Vagina (tissue), 2 donors: ENCODE results near the gene WNT9A. TPM values are rescaled to one million over a fixed set of nuclear protein-coding genes. Genes with fewer than 3 reads are reported as not detected.

Experiments
- DNase-seq, 2 donors: peaks; one replicate each; pipeline ENCODE4 v3.0.0-alpha.2; 2017; ENCODE audit errors: extremely low spot score in 2 of 2
- H3K27ac ChIP-seq: fragments of 200-600 bp; sonication (generic); one replicate; pipeline ENCODE4 v1.5.1; 2019
- H3K27me3 ChIP-seq: fragments of 200-600 bp; sonication (generic); one replicate; pipeline ENCODE4 v1.5.1; 2019
- H3K36me3 ChIP-seq, 2 donors: fragments of 200-600 bp; sonication (generic); one replicate each; pipeline ENCODE4 v1.5.1; 2017 to 2019
- H3K4me1 ChIP-seq: fragments of 200-600 bp; sonication (generic); one replicate; pipeline ENCODE4 v1.5.1; 2019
- H3K4me3 ChIP-seq, 2 donors: fragments of 200-600 bp; sonication (generic); 1 replicate in 1 of 2; 2 replicates in 1 of 2; pipeline ENCODE4 v1.5.1; 2016 to 2019
- H3K9me3 ChIP-seq: fragments of 200-600 bp; sonication (generic); one replicate; pipeline ENCODE4 v1.5.1; 2019
- POLR2A ChIP-seq, 2 donors: fragments of 450-650 bp; IDR thresholded peaks; one replicate each; pipeline ENCODE4 v1.6.1; 2017; ENCODE audit warnings: antibody characterized with exemption in 2 of 2, mild to moderate bottlenecking in 2 of 2, moderate library complexity in 2 of 2
- POLR2AphosphoS5 ChIP-seq, 2 donors: sonication (generic); formaldehyde crosslinking; IDR thresholded peaks; one replicate each; pipeline ENCODE4 v1.9.0; 2017; ENCODE audit warnings: antibody characterized with exemption in 2 of 2, mild to moderate bottlenecking in 2 of 2, low read depth in 1 of 2; ENCODE audit not compliant: insufficient read depth in 1 of 2
- intact Hi-C: fragments of 100-400 bp; cut with DNase I; formaldehyde crosslinking; loops from one replicate; pipeline ENCODE4 v1.15.1; 2023
- total RNA-seq: library from RNA; depleted of rRNA; stranded (reverse); fragments of >200 nt; gene quantifications from one replicate; pipeline ENCODE4 v1.2.3, GENCODE V29; 2016
- TF ChIP-seq, protein P1 (sequence below), 3 experiments: fragments of 450-650 bp in 2 of 3; fragments of 200-600 bp in 1 of 3; sonication (generic) in 1 of 3; IDR thresholded peaks; one replicate each; pipeline ENCODE4 v1.5.1; 2017 to 2019; ENCODE audit warnings: antibody characterized with exemption in 3 of 3, mild to moderate bottlenecking in 2 of 3, moderate library complexity in 2 of 3

WNT9A gene
- total RNA-seq, 1 donor from 2014 or later, result 2.9 TPM

DNA sequence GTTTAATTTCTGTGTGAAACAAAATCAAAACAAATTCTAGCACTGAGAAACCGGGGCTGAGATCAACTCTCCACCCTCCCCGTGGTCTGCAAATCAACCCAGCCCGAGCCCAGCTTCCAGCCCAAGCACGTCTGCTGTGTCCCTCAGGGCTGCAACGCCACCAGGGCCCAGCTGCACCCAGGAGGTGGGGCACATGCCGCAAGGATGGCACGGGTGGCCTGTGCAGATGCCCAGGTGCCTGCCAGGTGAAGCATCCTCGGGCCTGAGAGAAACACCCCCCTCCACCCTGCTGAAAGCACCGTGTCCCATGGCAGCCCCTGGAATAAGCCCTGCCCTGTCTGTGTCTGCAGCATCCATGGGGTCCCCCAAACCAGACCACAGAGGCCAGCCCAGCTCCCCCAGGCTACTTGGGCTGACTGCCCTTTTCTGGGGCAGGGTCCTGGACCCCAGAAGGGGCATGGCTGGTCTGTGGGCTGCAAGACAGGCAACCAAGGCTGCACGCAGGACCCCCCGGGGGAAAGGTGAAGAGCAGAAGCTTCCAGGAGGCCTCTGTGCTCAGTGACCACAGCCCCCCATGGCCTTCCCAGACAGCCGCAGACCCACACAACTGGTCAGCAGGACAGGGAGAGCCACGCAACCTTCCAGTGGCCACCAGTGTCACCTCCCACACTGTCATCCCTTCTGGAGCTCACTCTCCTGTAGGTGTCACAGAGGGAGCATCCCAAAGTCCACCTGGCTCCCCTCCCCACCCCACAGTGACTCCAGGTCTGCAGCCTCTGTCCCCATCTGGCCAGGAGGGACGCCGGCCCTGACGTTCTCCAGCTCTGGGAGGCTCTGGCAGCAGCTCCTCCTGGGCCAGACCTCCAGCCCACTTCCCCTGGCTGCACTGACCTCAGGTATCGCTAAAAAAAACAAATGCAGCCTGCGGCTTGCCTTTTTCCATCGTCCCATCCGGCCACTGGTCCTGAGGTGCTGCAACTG, 7.7 kb downstream of the WNT9A start:
- Histone ChIP-seq H3K27me3 (no peaks in the 10 kb centered on the region), H3K9me3 (no peaks in the 10 kb centered on the region), H3K27ac (no peak overlapping the region), H3K36me3 (no peaks in the 10 kb centered on the region), H3K4me1 (peaks cover 8% of the 10 kb centered on the region), H3K4me3 (no peak overlapping the region)
- intact Hi-C loops, result no loop called here
- no peak for TF ChIP-seq POLR2A (IDR thresholded peaks at IDR 0.05)
- no peak for TF ChIP-seq POLR2AphosphoS5 (IDR thresholded peaks at IDR 0.05; ENCODE audit: insufficient read depth in 1 of 2, low read depth in 1 of 2)
- TF ChIP-seq, protein P1, sequence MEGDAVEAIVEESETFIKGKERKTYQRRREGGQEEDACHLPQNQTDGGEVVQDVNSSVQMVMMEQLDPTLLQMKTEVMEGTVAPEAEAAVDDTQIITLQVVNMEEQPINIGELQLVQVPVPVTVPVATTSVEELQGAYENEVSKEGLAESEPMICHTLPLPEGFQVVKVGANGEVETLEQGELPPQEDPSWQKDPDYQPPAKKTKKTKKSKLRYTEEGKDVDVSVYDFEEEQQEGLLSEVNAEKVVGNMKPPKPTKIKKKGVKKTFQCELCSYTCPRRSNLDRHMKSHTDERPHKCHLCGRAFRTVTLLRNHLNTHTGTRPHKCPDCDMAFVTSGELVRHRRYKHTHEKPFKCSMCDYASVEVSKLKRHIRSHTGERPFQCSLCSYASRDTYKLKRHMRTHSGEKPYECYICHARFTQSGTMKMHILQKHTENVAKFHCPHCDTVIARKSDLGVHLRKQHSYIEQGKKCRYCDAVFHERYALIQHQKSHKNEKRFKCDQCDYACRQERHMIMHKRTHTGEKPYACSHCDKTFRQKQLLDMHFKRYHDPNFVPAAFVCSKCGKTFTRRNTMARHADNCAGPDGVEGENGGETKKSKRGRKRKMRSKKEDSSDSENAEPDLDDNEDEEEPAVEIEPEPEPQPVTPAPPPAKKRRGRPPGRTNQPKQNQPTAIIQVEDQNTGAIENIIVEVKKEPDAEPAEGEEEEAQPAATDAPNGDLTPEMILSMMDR (IDR thresholded peaks at IDR 0.05), result no peak
- DNase-seq, result no peak

DNA sequence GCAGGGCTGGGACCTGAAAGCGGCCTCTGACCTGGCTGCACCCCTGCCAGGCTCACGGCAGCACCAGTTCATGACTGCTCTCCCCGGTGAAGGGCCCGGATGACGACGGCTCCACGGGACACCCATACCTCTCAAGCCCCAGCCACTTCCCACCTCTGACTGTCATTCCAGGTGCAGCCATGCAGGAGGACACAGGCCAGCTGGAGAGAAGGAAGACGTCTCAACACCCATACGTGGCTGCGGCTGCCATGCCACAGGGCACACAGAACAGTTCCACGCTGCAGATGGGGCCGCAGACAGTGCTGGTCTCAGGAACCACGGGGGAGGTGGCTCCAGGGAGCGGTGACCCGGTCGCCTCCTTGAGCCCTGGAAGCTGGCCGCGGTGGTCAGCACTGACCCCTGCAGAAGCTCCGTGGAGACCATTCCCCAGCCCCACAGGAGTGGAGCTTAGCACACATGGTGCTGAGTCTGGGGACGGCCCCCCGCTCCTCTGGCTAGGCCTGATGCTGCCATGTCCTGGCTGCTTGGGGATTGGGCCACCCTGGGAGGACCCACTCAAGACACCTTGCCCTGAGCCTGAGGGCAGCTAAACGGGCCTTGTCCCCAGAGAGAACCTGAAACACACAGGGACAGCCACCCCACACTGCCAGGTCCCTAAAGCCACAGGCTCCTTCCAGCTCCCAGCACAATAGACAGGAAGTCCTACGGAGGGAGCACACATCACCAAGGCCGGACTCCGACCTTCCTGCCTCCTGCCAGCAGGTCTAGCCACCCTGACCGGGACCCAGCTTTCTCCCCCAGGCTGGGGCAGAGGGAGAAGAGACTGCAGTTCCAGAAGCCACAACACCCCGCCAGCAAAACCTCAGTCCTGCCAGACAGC, 8.6 kb downstream of the WNT9A start:
- TF ChIP-seq, protein P1 (IDR thresholded peaks at IDR 0.05), result no peak
- Histone ChIP-seq H3K36me3 (no peaks in the 10 kb centered on the region), H3K27me3 (no peaks in the 10 kb centered on the region), H3K9me3 (no peaks in the 10 kb centered on the region), H3K27ac (no peak overlapping the region), H3K4me1 (no peaks in the 10 kb centered on the region), H3K4me3 (no peak overlapping the region)
- no peak for DNase-seq
- intact Hi-C loops, result no loop called here

DNA sequence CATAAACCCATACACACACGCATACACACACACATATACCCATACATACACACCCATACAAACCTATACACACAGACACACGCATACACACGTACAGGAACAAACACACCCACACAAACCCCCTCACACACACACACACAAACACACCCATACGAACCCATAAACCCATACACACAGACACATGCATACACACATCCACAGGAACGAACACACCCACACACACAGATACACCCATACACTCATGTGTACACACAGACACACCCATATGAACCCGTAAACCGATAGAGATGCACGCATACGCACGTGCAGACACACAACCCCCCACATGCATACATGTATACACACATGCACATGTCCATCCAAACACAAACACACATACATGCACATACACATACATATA, 9.5 kb downstream of the WNT9A start:
- H3K27me3 ChIP-seq, result no peaks in the 10 kb centered on the region
- DNase-seq, result no peak
- H3K4me1 ChIP-seq, result no peaks in the 10 kb centered on the region
- TF ChIP-seq POLR2AphosphoS5 (IDR thresholded peaks at IDR 0.05; ENCODE audit: insufficient read depth in 1 of 2, low read depth in 1 of 2), result no peak
- TF ChIP-seq, protein P1 (IDR thresholded peaks at IDR 0.05), result no peak
- no peak for TF ChIP-seq POLR2A (IDR thresholded peaks at IDR 0.05)
- H3K36me3 ChIP-seq, result no peaks in the 10 kb centered on the region
- intact Hi-C loops, result no loop called here
- no peaks in the 10 kb centered on the region for H3K9me3 ChIP-seq
- H3K27ac ChIP-seq, result no peak overlapping the region
- no peak overlapping the region for H3K4me3 ChIP-seq

DNA sequence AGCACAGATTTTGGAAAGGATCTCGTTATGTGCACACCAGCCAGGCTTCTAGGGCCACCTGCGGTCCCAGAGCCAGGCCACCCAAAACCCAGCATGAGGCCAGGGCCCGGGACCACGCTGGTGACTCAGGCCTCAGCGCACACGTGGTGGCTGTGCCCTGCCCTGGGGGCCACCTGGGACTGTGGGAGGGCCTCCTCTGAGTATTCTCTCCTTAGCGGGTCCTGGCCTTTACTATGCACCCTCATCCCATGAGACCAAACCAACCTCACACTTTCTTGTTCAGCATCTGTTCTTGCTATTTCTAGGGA, 9.9 kb downstream of the WNT9A start:
- H3K9me3 ChIP-seq, result no peaks in the 10 kb centered on the region
- no peak overlapping the region for H3K4me3 ChIP-seq
- DNase-seq, result no peak
- intact Hi-C loops, result no loop called here
- no peaks in the 10 kb centered on the region for H3K4me1 ChIP-seq
- TF ChIP-seq POLR2AphosphoS5 (IDR thresholded peaks at IDR 0.05; ENCODE audit: insufficient read depth in 1 of 2, low read depth in 1 of 2) (no peak), POLR2A (IDR thresholded peaks at IDR 0.05) (no peak)
- TF ChIP-seq, protein P1 (IDR thresholded peaks at IDR 0.05), result no peak
- H3K27ac ChIP-seq, result no peak overlapping the region
- H3K36me3 ChIP-seq, result no peaks in the 10 kb centered on the region
- H3K27me3 ChIP-seq, result no peaks in the 10 kb centered on the region
